AG09319 (cell line): ENCODE results near the gene COPG2.

Experiments
- DNase-seq: peaks from one replicate; pipeline ENCODE4 v3.0.0-alpha.2; 2010; ENCODE audit warnings: low read depth; ENCODE audit errors: extremely low read depth
- CTCF ChIP-seq: IDR thresholded peaks from 2 replicates; pipeline ENCODE4 v1.5.1; 2011; ENCODE audit warnings: low read depth, mild to moderate bottlenecking, inconsistent platforms, low read length, moderate library complexity

Gene COPG2

GRCh38 chr7:130668258-130669084, at the start of gene COPG2:
COPG2 (minus strand) TSS chr7:130668748; CDS start chr7:130668668, 80 bp downstream.
- TF ChIP-seq CTCF, result no peak

GRCh38 chr7:130712416-130712815, 43.9 kb upstream of the COPG2 start:
- no peak for DNase-seq
- no peak for TF ChIP-seq CTCF

More at GRCh38 chr7:130668258-130669084, at the start of gene COPG2:
- no peak for DNase-seq

GRCh38 chr7:130708766-130709165, 40.2 kb upstream of the COPG2 start:
- DNase-seq, result no peak
- no peak for TF ChIP-seq CTCF

- no peak for DNase-seq
- no peak for TF ChIP-seq CTCF
Measured at GRCh38 chr7:130708001-130708400, 39.5 kb upstream of the COPG2 start.

- DNase-seq, result no peak
Measured at GRCh38 chr7:130703851-130704250, 35.3 kb upstream of the COPG2 start.

GRCh38 chr7:130701650-130702049, 33.1 kb upstream of the COPG2 start:
- no peak for TF ChIP-seq CTCF
- no peak for DNase-seq

More at GRCh38 chr7:130703851-130704250, 35.3 kb upstream of the COPG2 start:
- no peak for TF ChIP-seq CTCF

- no peak for TF ChIP-seq CTCF
- DNase-seq, result no peak
Measured at GRCh38 chr7:130700760-130701159, 32.2 kb upstream of the COPG2 start.
